Keratinocyte (primary cell): ENCODE measurements around the gene BUB1.

ENCODE experiments used
- EZH2 ChIP-seq: IDR thresholded peaks from one replicate; pipeline ENCODE4 v1.6.1; 2012; ENCODE audit warnings: inconsistent platforms, mild to moderate bottlenecking, low read length, moderate library complexity
- TF ChIP-seq, protein P1 (sequence below), 3 experiments: IDR thresholded peaks in 1 of 3; conservative IDR thresholded peaks in 1 of 3; optimal IDR thresholded peaks in 1 of 3; 2 replicates in 2 of 3; 3 replicates in 1 of 3; pipeline versions ENCODE3 to v1.5.1; 2011; ENCODE audit warnings: low read length in 3 of 3, mild to moderate bottlenecking in 3 of 3, moderate library complexity in 2 of 3, control low read depth in 1 of 3, inconsistent platforms in 1 of 3; ENCODE audit not compliant: insufficient read depth in 2 of 3; ENCODE audit errors: extremely low read depth in 1 of 3

DNA sequence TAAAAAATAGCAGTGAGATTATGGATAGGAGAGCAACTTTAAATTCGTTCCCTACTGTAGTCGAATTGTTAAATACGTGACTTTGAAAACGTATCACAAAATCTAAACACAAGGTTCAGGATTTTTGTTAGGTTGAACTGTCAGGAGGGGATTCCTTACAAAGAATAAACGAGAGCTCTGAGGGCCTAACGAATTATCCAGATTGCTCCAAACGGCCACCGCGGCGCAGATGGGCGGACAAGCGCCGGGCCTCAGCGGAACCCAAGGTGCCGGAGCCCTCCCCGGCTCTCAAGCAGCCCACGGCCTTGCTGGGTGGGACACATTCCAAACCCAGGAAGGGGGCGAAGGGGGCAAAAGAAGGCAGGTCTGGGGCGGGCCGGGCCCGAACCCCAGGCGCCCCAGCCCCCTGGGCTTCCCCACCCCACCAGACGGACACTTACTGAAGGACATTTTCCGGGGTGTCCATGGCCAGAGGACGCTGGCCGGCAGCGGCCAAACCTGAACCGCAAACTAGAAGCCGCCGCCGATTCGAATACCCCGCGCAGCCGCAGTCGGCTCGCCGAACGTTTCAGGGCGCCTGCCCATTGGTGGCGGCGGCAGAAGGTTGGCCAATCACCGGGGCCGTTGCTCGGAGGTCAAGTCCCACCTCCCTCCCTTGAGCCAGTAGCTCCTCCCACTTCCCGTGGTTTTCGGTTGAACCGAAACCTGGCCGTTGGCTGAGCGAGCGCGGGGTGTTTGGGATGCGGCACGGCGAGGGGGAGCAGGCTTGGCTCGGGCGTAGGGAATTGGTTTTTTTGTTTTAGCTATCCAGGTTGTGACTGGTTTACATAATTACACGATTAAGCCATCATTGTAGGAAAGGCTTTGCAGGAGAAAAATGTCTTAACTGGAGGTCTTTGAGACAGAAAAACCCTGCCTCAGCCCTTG is at the start of gene BUB1:
- TF ChIP-seq, protein P1, sequence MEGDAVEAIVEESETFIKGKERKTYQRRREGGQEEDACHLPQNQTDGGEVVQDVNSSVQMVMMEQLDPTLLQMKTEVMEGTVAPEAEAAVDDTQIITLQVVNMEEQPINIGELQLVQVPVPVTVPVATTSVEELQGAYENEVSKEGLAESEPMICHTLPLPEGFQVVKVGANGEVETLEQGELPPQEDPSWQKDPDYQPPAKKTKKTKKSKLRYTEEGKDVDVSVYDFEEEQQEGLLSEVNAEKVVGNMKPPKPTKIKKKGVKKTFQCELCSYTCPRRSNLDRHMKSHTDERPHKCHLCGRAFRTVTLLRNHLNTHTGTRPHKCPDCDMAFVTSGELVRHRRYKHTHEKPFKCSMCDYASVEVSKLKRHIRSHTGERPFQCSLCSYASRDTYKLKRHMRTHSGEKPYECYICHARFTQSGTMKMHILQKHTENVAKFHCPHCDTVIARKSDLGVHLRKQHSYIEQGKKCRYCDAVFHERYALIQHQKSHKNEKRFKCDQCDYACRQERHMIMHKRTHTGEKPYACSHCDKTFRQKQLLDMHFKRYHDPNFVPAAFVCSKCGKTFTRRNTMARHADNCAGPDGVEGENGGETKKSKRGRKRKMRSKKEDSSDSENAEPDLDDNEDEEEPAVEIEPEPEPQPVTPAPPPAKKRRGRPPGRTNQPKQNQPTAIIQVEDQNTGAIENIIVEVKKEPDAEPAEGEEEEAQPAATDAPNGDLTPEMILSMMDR (optimal IDR thresholded peaks at IDR 0.05 in 1 of 3, IDR thresholded peaks at IDR 0.05 in 1 of 3, conservative IDR thresholded peaks at IDR 0.05 in 1 of 3; ENCODE audit: extremely low read depth in 1 of 3, insufficient read depth in 2 of 3, low read length in 3 of 3) = no peak
- TF ChIP-seq EZH2 = no peak
